CD14-positive monocyte (primary cell): ENCODE results near the gene MINPP1. TPM values are rescaled to one million over a fixed set of nuclear protein-coding genes. Genes with fewer than 3 reads are reported as not detected.

Experiments
- DNase-seq, 3 donors: peaks; one replicate each; pipeline ENCODE4 v3.0.0-alpha.2; 2011 to 2022
- H2AFZ ChIP-seq: 2 replicates; pipeline ENCODE4 v1.6.0; 2012; ENCODE audit warnings: mild to moderate bottlenecking, low read depth, low read length, inconsistent platforms; ENCODE audit not compliant: insufficient read depth, poor library complexity, severe bottlenecking
- H3K27ac ChIP-seq, 2 donors: 1 replicate in 1 of 2; 2 replicates in 1 of 2; pipeline ENCODE4 v1.5.1; 2012 to 2013; ENCODE audit warnings: low read length in 2 of 2, control low read depth in 1 of 2, inconsistent platforms in 1 of 2, low read depth in 1 of 2, mild to moderate bottlenecking in 1 of 2
- H3K27me3 ChIP-seq, 2 donors: one replicate each; pipeline versions ENCODE4 v1.6.0 to v1.6.1; 2011 to 2013; ENCODE audit warnings: low read length in 2 of 2; ENCODE audit not compliant: control insufficient read depth in 2 of 2, insufficient read depth in 2 of 2
- H3K36me3 ChIP-seq, 2 donors: replicated peaks in 1 of 2; 1 replicate in 1 of 2; 2 replicates in 1 of 2; pipeline versions ENCODE4 v1.5.1 to v1.6.1; 2012 to 2013; ENCODE audit warnings: low read length in 2 of 2, control low read depth in 1 of 2, inconsistent platforms in 1 of 2, mild to moderate bottlenecking in 1 of 2; ENCODE audit not compliant: insufficient read depth in 2 of 2, control insufficient read depth in 1 of 2
- H3K4me1 ChIP-seq, 2 donors: 1 replicate in 1 of 2; 2 replicates in 1 of 2; pipeline versions ENCODE4 v1.5.1 to v1.6.1; 2012 to 2013; ENCODE audit warnings: low read length in 2 of 2, control low read depth in 1 of 2, inconsistent platforms in 1 of 2, mild to moderate bottlenecking in 1 of 2, moderate library complexity in 1 of 2; ENCODE audit not compliant: insufficient read depth in 2 of 2, control insufficient read depth in 1 of 2
- H3K4me2 ChIP-seq: replicated peaks from 2 replicates; pipeline ENCODE3; 2012; ENCODE audit warnings: low read length, moderate library complexity, mild to moderate bottlenecking; ENCODE audit not compliant: poor library complexity, severe bottlenecking; ENCODE audit errors: extremely low read depth
- H3K4me3 ChIP-seq, 3 experiments: fragments of 200-600 bp in 1 of 3; sonication (generic) in 1 of 3; replicated peaks in 1 of 3; 1 replicate in 2 of 3; 2 replicates in 1 of 3; pipeline ENCODE4 v1.5.1; 2011 to 2013; ENCODE audit warnings: low read length in 3 of 3, mild to moderate bottlenecking in 3 of 3, control low read depth in 2 of 3, low read depth in 2 of 3, inconsistent platforms in 1 of 3, moderate library complexity in 1 of 3
- H3K79me2 ChIP-seq: 2 replicates; pipeline ENCODE4 v1.6.0; 2012; ENCODE audit warnings: mild to moderate bottlenecking, control low read depth, inconsistent platforms, low read length, moderate library complexity; ENCODE audit not compliant: insufficient read depth
- H3K9ac ChIP-seq: 2 replicates; pipeline ENCODE4 v1.6.0; 2017; ENCODE audit warnings: low read length, mild to moderate bottlenecking; ENCODE audit not compliant: insufficient read depth, poor library complexity, severe bottlenecking
- H3K9me3 ChIP-seq, 2 donors: replicated peaks in 1 of 2; 1 replicate in 1 of 2; 2 replicates in 1 of 2; pipeline versions ENCODE4 v1.5.1 to v1.6.1; 2012 to 2013; ENCODE audit warnings: low read length in 2 of 2, control low read depth in 1 of 2; ENCODE audit not compliant: control insufficient read depth in 1 of 2, insufficient read depth in 1 of 2
- H4K20me1 ChIP-seq: 2 replicates; pipeline ENCODE4 v1.6.0; 2012; ENCODE audit warnings: mild to moderate bottlenecking, low read length, control low read depth, moderate library complexity; ENCODE audit not compliant: insufficient read depth
- H3K27ac Mint-ChIP-seq, 7 donors: one replicate each; pipeline ENCODE4 v1.8.0; 2020; ENCODE audit warnings: mild to moderate bottlenecking in 7 of 7, mixed read lengths in 7 of 7, moderate library complexity in 6 of 7, inconsistent platforms in 2 of 7
- H3K27me3 Mint-ChIP-seq, 3 donors: one replicate each; pipeline ENCODE4 v1.8.0; 2021 to 2022; ENCODE audit warnings: low read depth in 3 of 3, mild to moderate bottlenecking in 3 of 3, mixed read lengths in 3 of 3, moderate library complexity in 3 of 3, inconsistent platforms in 1 of 3
- H3K36me3 Mint-ChIP-seq, 2 donors: one replicate each; pipeline ENCODE4 v1.8.0; 2020; ENCODE audit warnings: mixed read lengths in 2 of 2, inconsistent platforms in 1 of 2, mild to moderate bottlenecking in 1 of 2
- H3K4me1 Mint-ChIP-seq: one replicate; pipeline ENCODE4 v1.8.0; 2020; ENCODE audit warnings: mild to moderate bottlenecking, mixed read lengths
- H3K4me3 Mint-ChIP-seq, 2 donors: one replicate each; pipeline ENCODE4 v1.8.0; 2020; ENCODE audit warnings: mild to moderate bottlenecking in 2 of 2, mixed read lengths in 2 of 2, moderate library complexity in 1 of 2
- H3K9me3 Mint-ChIP-seq, 7 donors: one replicate each; pipeline ENCODE4 v1.8.0; 2020 to 2022; ENCODE audit warnings: mixed read lengths in 7 of 7, mild to moderate bottlenecking in 6 of 7, moderate library complexity in 6 of 7, inconsistent platforms in 2 of 7
- WGBS: methylation state at CpG from one replicate; pipeline ENCODE4 v1.1.5; 2013; ENCODE audit warnings: missing lambda C conversion rate; ENCODE audit not compliant: insufficient coverage; 5-methylcytosine and 5-hydroxymethylcytosine counted together
- intact Hi-C, 2 donors: fragments of 100-400 bp; cut with micrococcal nuclease; formaldehyde crosslinking; loops; one replicate each; pipeline versions ENCODE4 v1.15.0 to v1.15.1; 2023
- polyA plus RNA-seq, 3 donors: library from polyadenylated mRNA; depleted of rRNA in 1 of 3; unstranded in 2 of 3; stranded (reverse) in 1 of 3; fragments of 300-500 nt in 2 of 3; fragments of >200 nt in 1 of 3; fragmentation: Illumina TruSeq in 2 of 3; gene quantifications; 1 replicate in 2 of 3; 2 replicates in 1 of 3; pipeline ENCODE4 v1.2.3, GENCODE V29; 2012 to 2021
- TF ChIP-seq, protein P1 (sequence below): fragments of 200-600 bp; IDR thresholded peaks from one replicate; pipeline ENCODE4 v1.8.0; 2022; ENCODE audit warnings: antibody characterized with exemption, mild to moderate bottlenecking

Gene MINPP1
- polyA plus RNA-seq, 3 donors = 1.7 to 9.7 (median 9.0) TPM

- Mint-ChIP-seq H3K36me3 (no peaks in the 10 kb centered on the region), H3K4me1 (no peaks in the 10 kb centered on the region), H3K4me3 (no peak overlapping the region), H3K9me3 (peaks cover 0 to 2% (median 0%) of the 10 kb centered on the region in 7 donors), H3K27ac (no peak overlapping the region), H3K27me3 (peaks cover 0 to 2% (median 0%) of the 10 kb centered on the region in 3 donors)
- H3K36me3 ChIP-seq = no peaks in the 10 kb centered on the region
- TF ChIP-seq, protein P1, sequence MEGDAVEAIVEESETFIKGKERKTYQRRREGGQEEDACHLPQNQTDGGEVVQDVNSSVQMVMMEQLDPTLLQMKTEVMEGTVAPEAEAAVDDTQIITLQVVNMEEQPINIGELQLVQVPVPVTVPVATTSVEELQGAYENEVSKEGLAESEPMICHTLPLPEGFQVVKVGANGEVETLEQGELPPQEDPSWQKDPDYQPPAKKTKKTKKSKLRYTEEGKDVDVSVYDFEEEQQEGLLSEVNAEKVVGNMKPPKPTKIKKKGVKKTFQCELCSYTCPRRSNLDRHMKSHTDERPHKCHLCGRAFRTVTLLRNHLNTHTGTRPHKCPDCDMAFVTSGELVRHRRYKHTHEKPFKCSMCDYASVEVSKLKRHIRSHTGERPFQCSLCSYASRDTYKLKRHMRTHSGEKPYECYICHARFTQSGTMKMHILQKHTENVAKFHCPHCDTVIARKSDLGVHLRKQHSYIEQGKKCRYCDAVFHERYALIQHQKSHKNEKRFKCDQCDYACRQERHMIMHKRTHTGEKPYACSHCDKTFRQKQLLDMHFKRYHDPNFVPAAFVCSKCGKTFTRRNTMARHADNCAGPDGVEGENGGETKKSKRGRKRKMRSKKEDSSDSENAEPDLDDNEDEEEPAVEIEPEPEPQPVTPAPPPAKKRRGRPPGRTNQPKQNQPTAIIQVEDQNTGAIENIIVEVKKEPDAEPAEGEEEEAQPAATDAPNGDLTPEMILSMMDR = no peak
- DNase-seq = no peak
- no peak overlapping the region for H3K4me2 ChIP-seq
- no peak overlapping the region for H3K27ac ChIP-seq
- intact Hi-C loops = no loop called here
- no peaks in the 10 kb centered on the region for H3K9me3 ChIP-seq
- H3K4me3 ChIP-seq = no peak overlapping the region
- no peak overlapping the region for H2AFZ ChIP-seq
- no peaks in the 10 kb centered on the region for H3K4me1 ChIP-seq
- no CpG with 5 or more reads among the region's 5 CpGs for WGBS
- H3K79me2 ChIP-seq = no peaks in the 10 kb centered on the region
- no peaks in the 10 kb centered on the region for H3K27me3 ChIP-seq
- no peaks in the 10 kb centered on the region for H4K20me1 ChIP-seq
- no peak overlapping the region for H3K9ac ChIP-seq
These were observed 81.1 kb downstream of the MINPP1 start for GRCh38 chr10:87585565-87586514.

GRCh38 chr10:87589645-87590051, 85.0 kb downstream of the MINPP1 start:
- Histone ChIP-seq H3K36me3 (no peaks in the 10 kb centered on the region), H3K4me3 (no peak overlapping the region), H3K9me3 (no peaks in the 10 kb centered on the region), H3K27ac (no peak overlapping the region), H3K9ac (no peak overlapping the region), H4K20me1 (no peaks in the 10 kb centered on the region), H3K4me1 (no peaks in the 10 kb centered on the region), H3K27me3 (no peaks in the 10 kb centered on the region), H3K4me2 (no peak overlapping the region), H3K79me2 (no peaks in the 10 kb centered on the region), H2AFZ (no peak overlapping the region)
- H3K36me3 Mint-ChIP-seq = no peaks in the 10 kb centered on the region
- TF ChIP-seq, protein P1 = no peak
- peaks cover 0 to 2% (median 0%) of the 10 kb centered on the region in 7 donors for H3K9me3 Mint-ChIP-seq
- WGBS = no CpG with 5 or more reads among the region's 3 CpGs
- DNase-seq = no peak
- no peaks in the 10 kb centered on the region for H3K4me1 Mint-ChIP-seq
- intact Hi-C loops = no loop called here
- H3K27ac Mint-ChIP-seq = no peak overlapping the region
- H3K27me3 Mint-ChIP-seq = peaks cover 0 to 2% (median 0%) of the 10 kb centered on the region in 3 donors
- no peak overlapping the region for H3K4me3 Mint-ChIP-seq
